A673 (cell line): ENCODE data around the gene RHEB. TPM values are rescaled to one million over a fixed set of nuclear protein-coding genes. Genes with fewer than 3 reads are reported as not detected.

Experiments used
- BruUV-seq: library from RNA; stranded (reverse); fragments of 400-500 nt; replicated peaks from 2 replicates; lab custom pipeline; 2021; lab: Mats Ljungman, UMichigan
- CTCF ChIA-PET: fragments of 300-600 bp; sonication (Branson Sonifier 250); formaldehyde crosslinking; loops from one replicate; lab custom pipeline; 2022; ENCODE audit warnings: antibody characterized with exemption; lab: Charles Lee
- POLR2A ChIA-PET: fragments of 300-600 bp; sonication (Branson Sonifier 250); formaldehyde crosslinking; loops from one replicate; lab custom pipeline; 2022; ENCODE audit warnings: antibody characterized with exemption; ENCODE audit not compliant: low non-redundant PET; lab: Charles Lee
- DNase-seq: peaks from one replicate; pipeline ENCODE4 v3.0.0-alpha.2; 2015; ENCODE audit warnings: low spot score
- H3K27ac ChIP-seq: fragments of 200-600 bp; sonication (generic); 2 replicates; pipeline ENCODE4 v1.5.1; 2016; ENCODE audit warnings: mixed run types, low read depth, mild to moderate bottlenecking, mixed read lengths, antibody characterized with exemption, low read length; ENCODE audit not compliant: poor library complexity, severe bottlenecking
- H3K27me3 ChIP-seq: fragments of 200-600 bp; sonication (generic); replicated peaks from 2 replicates; pipeline ENCODE4 v1.6.1; 2017; ENCODE audit warnings: mixed run types, low read depth, mild to moderate bottlenecking, mixed read lengths, antibody characterized with exemption, low read length; ENCODE audit not compliant: insufficient read depth, poor library complexity
- H3K36me3 ChIP-seq: fragments of 200-600 bp; sonication (generic); 2 replicates; pipeline ENCODE4 v1.6.1; 2016; ENCODE audit warnings: mixed run types, mild to moderate bottlenecking, mixed read lengths, antibody characterized with exemption, low read length; ENCODE audit not compliant: insufficient read depth, poor library complexity, severe bottlenecking
- H3K4me1 ChIP-seq: fragments of 200-600 bp; sonication (generic); 2 replicates; pipeline ENCODE4 v1.6.1; 2017; ENCODE audit warnings: mixed run types, mild to moderate bottlenecking, mixed read lengths, antibody characterized with exemption, low read length; ENCODE audit not compliant: insufficient read depth, poor library complexity, severe bottlenecking
- H3K4me3 ChIP-seq: fragments of 200-600 bp; sonication (generic); 2 replicates; pipeline ENCODE4 v1.5.1; 2016; ENCODE audit warnings: low read depth, mixed run types, mild to moderate bottlenecking, mixed read lengths, low read length; ENCODE audit not compliant: poor library complexity, severe bottlenecking
- H3K9me3 ChIP-seq: fragments of 200-600 bp; sonication (generic); 2 replicates; pipeline ENCODE4 v1.6.1; 2016; ENCODE audit warnings: mixed run types, low read depth, mild to moderate bottlenecking, mixed read lengths, antibody characterized with exemption, low read length; ENCODE audit not compliant: poor library complexity, severe bottlenecking
- EZH2 ChIP-seq: fragments of 200-600 bp; sonication (generic); IDR thresholded peaks from 2 replicates; pipeline ENCODE4 v1.6.1; 2017; ENCODE audit warnings: borderline replicate concordance, low read depth, mild to moderate bottlenecking, mixed read lengths, antibody characterized with exemption, low read length; ENCODE audit not compliant: poor library complexity, severe bottlenecking
- intact Hi-C: fragments of 100-400 bp; cut with micrococcal nuclease; formaldehyde crosslinking; loops from one replicate; pipeline ENCODE4 v1.10.0; 2022; ENCODE audit not compliant: unreplicated experiment
- total RNA-seq: library from RNA; stranded (reverse); gene quantifications from 2 replicates; pipeline ENCODE4 v1.2.3, GENCODE V29; 2021
- TF ChIP-seq, protein P1 (sequence below): fragments of 300-800, 200-600 bp; sonication (generic); conservative IDR thresholded peaks from 2 replicates; pipeline ENCODE4 v1.5.1; 2017; ENCODE audit warnings: low read depth, mild to moderate bottlenecking, antibody characterized with exemption, low read length, moderate library complexity, mixed read lengths

The RHEB gene
- total RNA-seq, 1 experiment from 2014 or later = 136 TPM

DNA sequence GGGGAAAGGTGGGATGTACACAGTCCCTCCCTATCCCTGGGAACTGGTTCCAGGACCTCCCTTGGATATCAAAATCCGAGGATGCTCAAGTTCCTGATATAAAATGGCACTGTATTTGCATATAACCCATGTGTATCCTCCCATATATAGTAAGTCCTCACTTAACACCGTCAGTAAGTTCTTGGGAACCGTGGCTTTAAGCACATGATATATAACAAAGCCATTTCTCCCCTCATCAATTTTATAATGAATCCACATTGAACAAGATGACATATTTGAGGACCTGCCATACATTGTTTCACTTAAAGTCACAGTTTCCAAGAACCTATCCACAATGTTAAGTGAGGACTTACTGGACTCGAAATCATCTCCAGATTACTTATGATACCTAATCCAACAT, 85.1 kb downstream of the RHEB start:
- H3K27me3 ChIP-seq = peaks cover under 1% of the 10 kb centered on the region
- H3K36me3 ChIP-seq = no peaks in the 10 kb centered on the region
- TF ChIP-seq, protein P1, sequence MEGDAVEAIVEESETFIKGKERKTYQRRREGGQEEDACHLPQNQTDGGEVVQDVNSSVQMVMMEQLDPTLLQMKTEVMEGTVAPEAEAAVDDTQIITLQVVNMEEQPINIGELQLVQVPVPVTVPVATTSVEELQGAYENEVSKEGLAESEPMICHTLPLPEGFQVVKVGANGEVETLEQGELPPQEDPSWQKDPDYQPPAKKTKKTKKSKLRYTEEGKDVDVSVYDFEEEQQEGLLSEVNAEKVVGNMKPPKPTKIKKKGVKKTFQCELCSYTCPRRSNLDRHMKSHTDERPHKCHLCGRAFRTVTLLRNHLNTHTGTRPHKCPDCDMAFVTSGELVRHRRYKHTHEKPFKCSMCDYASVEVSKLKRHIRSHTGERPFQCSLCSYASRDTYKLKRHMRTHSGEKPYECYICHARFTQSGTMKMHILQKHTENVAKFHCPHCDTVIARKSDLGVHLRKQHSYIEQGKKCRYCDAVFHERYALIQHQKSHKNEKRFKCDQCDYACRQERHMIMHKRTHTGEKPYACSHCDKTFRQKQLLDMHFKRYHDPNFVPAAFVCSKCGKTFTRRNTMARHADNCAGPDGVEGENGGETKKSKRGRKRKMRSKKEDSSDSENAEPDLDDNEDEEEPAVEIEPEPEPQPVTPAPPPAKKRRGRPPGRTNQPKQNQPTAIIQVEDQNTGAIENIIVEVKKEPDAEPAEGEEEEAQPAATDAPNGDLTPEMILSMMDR = no peak
- TF ChIP-seq EZH2 = no peak
- H3K9me3 ChIP-seq = no peaks in the 10 kb centered on the region
- no TSS peak for BruUV-seq
- CTCF ChIA-PET = no interaction called here
- intact Hi-C loops = no loop called here
- peaks cover under 1% of the 10 kb centered on the region for H3K4me1 ChIP-seq
- H3K27ac ChIP-seq = no peak overlapping the region
- DNase-seq = no peak
- POLR2A ChIA-PET = no interaction called here
- no peak overlapping the region for H3K4me3 ChIP-seq

DNA sequence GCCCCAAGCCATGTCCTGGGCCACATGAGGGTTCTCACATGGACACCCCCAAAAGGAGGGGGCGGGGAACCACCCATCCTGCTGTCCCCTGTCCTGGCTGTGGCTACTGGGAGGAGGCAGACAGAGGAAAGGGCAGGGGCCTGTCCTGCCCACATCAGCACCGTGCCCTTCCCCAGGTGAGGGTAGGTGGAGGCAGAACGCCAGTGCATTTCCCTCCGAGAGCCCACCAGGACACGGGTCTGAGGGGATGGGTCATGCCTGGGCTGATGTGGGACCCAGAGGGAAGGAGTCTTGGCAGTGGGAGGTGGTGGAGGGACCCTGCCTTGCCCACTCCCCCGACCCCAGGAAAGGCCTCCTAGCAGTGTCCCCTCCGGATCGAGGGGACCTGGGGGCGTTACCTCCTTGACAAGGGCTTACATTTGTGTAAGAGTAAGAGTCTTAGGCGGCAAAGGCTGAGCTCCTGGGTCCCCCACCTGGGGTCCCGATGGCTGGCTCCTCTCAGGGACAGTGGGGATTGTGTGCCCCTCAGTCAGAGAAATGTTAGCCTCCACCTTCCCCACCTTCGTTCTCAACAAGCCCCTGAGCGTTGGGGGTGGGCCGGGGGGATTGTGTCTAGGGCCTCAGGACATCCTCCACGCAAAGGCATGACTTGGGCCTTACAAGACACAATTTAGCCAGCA, 85.8 kb downstream of the RHEB start:
- no TSS peak for BruUV-seq
- no peak for TF ChIP-seq EZH2
- TF ChIP-seq, protein P1 = no peak
- Histone ChIP-seq H3K36me3 (no peaks in the 10 kb centered on the region), H3K4me3 (no peak overlapping the region), H3K27ac (no peak overlapping the region), H3K9me3 (no peaks in the 10 kb centered on the region), H3K27me3 (no peaks in the 10 kb centered on the region), H3K4me1 (peaks cover 8% of the 10 kb centered on the region)
- CTCF ChIA-PET = no interaction called here
- no peak for DNase-seq
- POLR2A ChIA-PET = no interaction called here
- intact Hi-C loops = no loop called here

DNA sequence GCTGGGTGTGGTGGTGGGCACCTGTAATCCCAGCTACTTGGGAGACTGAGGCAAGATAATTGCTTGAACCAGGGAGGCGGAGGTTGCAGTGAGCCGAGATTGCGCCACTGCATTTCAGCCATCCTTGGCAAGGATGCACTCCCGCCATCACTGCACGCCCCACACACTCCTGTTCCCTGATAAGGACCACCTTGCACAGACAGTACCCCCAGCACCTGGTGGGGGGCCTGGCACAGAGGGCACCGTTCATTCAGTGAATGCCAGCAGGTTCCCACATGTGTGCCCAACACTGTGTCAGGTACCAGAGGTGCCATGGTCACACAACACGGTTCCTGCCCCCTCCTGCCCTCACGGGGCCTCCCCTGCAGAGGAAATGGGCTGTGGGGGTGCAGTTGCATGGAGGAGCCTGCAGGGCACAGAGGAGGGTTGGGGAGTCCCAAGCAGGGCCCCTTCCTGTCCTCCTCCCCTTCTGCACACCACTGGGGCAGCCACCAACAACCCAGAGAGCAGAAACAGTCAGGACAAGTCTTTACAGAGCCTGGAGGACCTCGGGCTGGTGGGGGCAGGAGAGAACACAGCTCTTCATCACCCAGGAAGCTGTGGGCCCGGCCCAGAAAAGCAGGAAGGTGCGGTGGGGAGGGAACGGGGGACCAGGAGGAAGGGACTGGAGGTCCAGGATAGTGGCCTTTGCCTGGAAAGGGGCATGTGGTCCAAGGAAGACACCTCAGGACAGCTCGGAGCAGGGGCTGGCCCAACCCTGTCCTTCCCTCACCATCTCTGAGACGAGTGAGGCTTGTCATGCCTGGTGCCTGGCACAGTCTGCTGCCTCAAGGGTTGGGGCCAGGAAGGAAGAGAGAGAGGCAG, 86.8 kb downstream of the RHEB start:
- CTCF ChIA-PET = no interaction called here
- intact Hi-C loops = no loop called here
- no peaks in the 10 kb centered on the region for H3K36me3 ChIP-seq
- peaks cover 16% of the 10 kb centered on the region for H3K4me1 ChIP-seq
- BruUV-seq = no TSS peak
- DNase-seq = no peak
- TF ChIP-seq, protein P1 = 0 out of 2 replicates have a peak, but pooled peaks have one; percentile 19
- no peak for TF ChIP-seq EZH2
- no peak overlapping the region for H3K27ac ChIP-seq
- no peak overlapping the region for H3K4me3 ChIP-seq
- POLR2A ChIA-PET = no interaction called here
- no peaks in the 10 kb centered on the region for H3K27me3 ChIP-seq
- H3K9me3 ChIP-seq = no peaks in the 10 kb centered on the region
